Activated CD8-positive, alpha-beta memory T cell treated with anti-CD3 and anti-CD28 coated beads, Interleukin-2, amount 50 U/mL, for 4 hours (primary cell): ENCODE measurements around the gene HAGH.
A peak's percentile ranks its signal among the peaks of the same experiment; 100 is the strongest.
"Not testable (repeated sequence)": the region's sequence is repeated elsewhere in the genome, so short reads cannot be mapped to it uniquely, and the experiment has no call there.

Source experiments
- DNase-seq: peaks from one replicate; pipeline ENCODE4 v3.0.0-alpha.2; 2020

The HAGH gene

GRCh38 chr16:1826691-1827573 is at the start of gene HAGH, which contains the start of gene FAHD1:
Gene HAGH (minus strand): TSS chr16:1826825. CDS start chr16:1826787, 38 bp downstream.
Gene FAHD1 (plus strand): TSS chr16:1827206. CDS start chr16:1827239, 33 bp downstream.
- DNase-seq, result peak; percentile 86

GRCh38 chr16:1876066-1876465 is 49.4 kb upstream of the HAGH start:
- not testable (repeated sequence) for DNase-seq

- no peak for DNase-seq
These were observed 48.2 kb upstream of the HAGH start for GRCh38 chr16:1874854-1875253.

DNA sequence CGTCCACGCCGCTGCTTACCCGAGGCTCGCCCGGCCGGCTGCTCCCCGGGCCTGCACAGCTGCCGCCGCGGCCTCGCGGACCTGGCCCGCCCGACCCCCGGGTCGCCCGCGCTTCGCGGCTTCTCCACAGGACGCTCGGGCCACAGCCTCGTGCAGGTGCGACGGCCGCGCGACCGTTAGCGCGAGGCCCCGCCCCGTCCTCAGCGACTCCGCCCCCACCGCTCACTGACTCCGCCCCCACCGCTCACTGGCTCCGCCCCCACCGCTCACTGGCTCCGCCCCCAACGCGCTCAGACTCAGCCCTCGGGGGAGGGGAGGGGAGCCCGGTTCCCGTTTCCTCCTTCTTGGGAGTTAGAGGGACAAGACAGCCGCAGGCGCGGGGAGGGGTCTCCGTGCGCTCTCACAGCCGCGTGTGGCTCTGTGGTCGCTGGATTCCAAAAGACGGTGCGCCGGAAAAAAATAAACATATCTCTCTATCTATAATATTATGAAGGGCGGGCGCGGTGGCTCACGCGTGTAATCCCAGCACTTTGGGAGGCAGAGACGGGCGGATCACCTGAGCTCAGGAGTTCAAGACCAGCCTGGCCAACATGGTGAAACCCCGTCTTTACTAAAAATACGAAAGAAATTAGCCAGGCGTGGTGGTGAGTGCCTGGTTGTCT is 45.5 kb upstream of the HAGH start, which contains the start of gene MEIOB:
Gene MEIOB, minus strand, starts transcription at position 191 of the 662 bp plus-strand sequence. CDS start 3,989 bp downstream, outside the sequence.
- DNase-seq, result peak; percentile 37

GRCh38 chr16:1870365-1871082 is 43.9 kb upstream of the HAGH start:
- DNase-seq, result no peak

DNA sequence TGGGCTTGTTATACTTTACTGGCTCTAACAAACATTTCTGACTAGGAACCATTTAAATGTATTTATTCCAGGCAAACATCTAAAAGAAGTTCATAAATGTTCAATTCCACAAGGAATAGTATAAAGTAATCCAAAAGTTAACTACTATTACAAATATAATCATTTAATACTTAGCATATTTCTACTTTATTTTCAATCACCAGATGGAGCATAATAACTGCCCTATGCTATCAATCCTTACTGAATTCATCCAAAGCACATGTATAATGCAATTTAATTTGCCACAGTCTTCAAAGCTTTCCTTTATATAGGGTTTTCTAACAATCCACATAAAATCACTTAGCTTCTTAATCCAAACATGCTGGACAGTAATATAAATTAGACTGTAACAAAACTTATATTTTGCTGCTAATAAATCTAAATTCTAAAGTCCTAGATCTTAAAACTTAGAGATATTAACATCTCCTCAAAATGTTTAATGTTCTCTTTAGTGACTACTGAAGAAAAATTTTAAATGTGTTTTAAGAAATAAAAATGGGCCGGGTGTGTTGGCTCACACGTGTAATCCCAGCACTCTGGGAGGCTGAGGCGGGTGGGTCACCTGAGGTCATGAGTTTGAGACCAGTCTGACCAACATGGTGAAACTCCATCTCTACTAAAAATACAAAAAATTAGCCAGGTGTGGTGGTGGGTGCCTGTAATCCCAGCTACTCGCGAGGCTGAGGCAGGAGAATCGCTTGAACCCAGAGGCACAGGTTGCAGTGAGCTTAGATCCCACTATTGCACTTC is 39.5 kb upstream of the HAGH start:
- no peak for DNase-seq

- no peak for DNase-seq
These were observed 37.2 kb upstream of the HAGH start for GRCh38 chr16:1863681-1864460.

DNA sequence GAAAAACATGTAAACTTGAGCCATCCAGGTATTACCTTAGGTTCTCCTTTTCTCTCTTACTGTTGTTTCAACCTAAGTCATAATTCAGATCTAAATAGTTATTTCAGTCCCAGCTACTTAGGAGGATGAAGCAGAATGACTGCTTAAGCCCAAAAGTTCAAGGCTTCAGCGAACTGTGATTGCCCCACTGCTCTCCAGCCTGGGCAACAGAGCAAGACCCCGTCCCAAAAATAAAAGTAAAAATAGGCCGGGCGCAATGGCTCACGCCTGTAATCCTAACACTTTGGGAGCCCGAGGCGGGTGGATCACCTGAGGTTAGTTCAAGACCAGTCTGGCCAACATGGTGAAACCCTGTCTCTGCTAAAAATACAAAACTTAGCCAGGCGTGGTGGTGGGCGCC is 35.8 kb upstream of the HAGH start:
- DNase-seq, result no peak

- DNase-seq, result no peak
These were observed 35.1 kb upstream of the HAGH start for GRCh38 chr16:1861730-1862129.

DNA sequence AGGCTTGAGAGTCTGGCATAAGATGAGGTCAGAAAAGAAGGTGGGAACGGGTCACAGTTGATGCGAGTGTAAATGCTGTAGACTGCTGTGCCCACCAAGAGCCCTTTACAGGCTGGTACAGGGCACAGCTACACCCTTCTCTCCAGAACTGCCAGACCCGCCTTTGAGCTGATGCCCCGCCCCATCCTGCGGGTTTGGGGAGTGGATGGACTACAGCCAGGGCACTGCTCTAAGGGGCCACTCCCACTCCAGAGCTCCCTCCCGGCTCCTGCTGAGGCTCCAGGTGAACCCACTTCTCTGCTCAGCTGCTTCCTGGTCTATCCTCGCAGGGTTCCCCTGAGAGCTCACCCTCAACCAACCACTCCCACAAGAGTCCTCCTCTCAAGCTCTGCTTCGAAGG is 33.0 kb upstream of the HAGH start:
- DNase-seq, result no peak

GRCh38 chr16:1858189-1858865 is 31.7 kb upstream of the HAGH start:
- no peak for DNase-seq

- no peak for DNase-seq
These were observed 30.9 kb upstream of the HAGH start for GRCh38 chr16:1857433-1858097.

- no peak for DNase-seq
These were observed 25.2 kb upstream of the HAGH start for GRCh38 chr16:1851793-1852192.

GRCh38 chr16:1850981-1851380 is 24.4 kb upstream of the HAGH start:
- no peak for DNase-seq

GRCh38 chr16:1846416-1846815 is 19.8 kb upstream of the HAGH start:
- no peak for DNase-seq

DNA sequence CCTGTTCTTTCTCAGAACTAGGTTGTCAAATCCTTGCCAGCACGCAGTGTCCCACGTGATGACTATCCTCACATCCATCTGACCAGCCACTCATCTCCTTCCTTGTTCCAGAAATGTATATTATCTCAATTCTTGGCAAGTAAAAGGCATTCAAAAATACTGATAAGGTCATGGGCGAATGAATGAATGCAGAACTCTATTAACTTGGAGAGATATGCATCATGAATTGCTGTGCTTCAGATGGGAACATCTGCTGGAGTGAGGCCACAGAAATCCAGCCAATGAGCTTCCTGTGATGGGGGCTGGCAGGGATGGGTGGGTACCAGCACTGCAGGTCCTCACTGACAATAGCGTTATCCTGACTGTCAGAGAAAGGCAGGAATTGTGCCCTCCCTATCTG is 19.4 kb upstream of the HAGH start:
- DNase-seq, result no peak

DNA sequence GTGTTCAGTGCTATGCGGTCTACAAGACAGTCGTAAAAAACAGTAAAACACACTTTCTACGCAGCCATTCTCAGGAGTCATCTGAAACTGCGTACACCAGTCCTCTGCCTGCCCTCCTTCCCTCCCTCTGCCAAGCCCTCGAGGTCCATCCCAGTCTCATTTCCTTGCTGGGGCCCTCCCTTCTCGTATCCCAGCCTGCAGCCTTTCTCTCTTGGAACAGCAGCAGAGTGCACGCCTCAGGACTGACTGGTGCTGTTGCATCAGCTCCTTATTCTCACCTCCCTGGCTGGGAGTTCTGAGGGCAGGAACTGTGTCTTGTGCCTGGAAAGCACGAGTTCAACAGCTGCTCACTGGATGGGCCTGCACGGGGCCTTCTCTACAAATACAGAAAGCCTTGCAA is 12.9 kb upstream of the HAGH start:
- DNase-seq, result no peak

DNA sequence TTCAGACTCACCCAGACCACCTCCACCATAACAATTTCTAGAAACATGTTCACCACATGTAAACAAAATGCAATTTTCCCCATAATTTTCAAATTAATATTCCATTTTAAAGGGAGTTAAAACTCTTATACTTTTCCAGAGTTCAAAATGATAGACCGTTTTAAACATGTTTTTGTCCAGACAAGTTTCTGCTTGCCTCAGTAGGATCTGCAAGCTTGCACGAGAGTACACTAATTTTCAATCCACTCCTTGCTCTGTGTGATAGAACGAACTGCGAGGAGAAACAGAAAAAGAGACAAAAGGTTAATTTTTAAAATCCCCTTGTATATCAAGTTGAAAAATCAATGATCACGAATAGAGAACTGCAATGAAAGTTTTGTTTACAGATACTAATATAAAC is 7.5 kb upstream of the HAGH start:
- DNase-seq, result no peak

DNA sequence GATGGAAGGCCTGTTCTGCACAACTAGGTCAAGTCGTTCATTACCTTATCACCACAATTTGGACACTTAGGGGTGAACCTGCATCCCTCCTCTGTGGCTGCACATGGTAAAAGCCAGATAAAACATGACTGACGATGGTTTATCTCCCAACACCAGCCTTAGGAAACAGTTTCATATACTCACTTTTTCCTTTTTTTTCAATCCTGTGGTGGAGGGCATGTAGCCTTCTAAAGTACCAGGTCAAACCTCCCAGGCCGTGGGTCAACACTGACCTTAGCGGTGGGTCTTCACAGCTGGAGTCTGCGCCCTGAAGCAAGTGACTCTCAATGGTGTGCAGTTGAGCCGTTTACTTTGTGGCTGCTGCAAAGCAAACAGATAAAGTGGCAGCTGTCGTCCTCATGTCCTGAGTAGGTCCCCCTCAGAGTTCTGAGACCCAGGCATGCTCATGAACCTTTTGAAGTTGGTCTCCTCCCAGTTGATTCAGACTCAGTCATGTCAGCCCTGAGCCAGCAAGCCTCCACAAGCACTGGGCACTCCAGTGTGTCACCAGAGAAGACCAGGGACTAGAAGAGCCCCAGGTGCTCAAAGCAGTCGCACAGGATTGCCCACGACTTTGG is 6.3 kb upstream of the HAGH start:
- no peak for DNase-seq
